ENCODE data around the gene GRAMD4.

Gene GRAMD4

DNA sequence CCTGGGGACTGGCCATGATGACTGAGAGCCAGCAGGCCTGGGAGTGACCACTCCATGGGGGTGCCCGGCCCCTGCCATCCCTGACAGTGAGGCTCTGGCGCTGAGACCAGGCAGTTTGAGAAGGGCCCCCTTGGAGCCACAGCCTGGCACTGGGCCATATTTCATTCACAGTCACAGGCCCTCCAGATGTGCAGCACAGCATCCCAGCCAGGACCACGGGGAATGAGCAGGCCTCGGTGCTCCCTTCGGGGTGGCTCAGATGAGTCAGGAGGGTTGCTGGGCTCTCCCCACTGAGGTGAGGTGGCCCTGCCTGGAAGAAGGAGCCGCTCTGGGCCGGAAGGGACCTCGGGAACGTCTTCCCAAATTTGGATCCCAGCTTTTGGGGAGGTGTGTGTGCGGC, 53.0 kb downstream of the GRAMD4 start:
- no peak for DNase-seq (ENCODE audit: low read depth in 2 of 2)

GRCh38 chr22:46673662-46674236, 53.6 kb downstream of the GRAMD4 start:
- DNase-seq (ENCODE audit: low read depth in 2 of 2): peak; percentile 11 to 43

DNA sequence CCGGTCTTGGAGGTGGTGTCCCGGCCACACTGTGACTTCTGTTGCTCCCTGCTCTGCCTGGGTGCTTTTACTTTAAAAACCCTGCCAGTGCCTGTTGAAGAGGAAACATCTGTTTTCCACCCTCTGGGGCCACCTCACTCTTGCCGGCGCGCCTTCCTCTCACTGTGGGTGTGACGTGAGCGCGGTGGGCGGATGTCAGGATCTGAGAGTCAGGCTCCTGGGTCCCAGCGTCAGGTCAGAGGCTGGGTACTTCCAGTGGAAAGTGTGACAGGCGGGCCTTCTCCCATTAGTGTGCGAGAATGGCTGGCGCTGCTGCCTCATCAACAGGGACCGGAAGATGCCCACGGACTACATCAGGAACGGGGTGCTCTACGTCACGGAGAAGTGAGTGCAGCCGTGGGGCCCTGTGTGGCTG, 54.2 kb downstream of the GRAMD4 start:
- peak; percentile 95 to 98 for DNase-seq (ENCODE audit: low read depth in 2 of 2)

DNA sequence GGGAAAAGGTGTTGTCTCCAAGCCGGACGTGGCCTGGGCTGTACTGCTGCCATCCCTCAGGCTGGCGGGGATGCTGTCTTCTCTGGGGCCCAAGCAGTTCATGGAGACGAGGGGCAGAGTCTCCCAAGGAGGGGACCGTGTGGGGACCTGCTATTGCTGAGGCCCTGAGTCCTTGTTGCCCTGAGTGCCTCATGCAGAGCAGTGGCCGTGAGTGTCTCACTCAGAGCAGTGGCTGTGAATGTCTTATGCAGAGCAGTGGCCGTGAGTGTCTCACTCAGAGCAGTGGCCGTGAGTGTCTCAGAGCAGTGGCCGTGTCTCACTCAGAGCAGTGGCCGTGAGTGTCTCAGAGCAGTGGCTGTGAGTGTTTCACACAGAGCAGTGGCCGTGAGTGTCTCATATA, 54.7 kb downstream of the GRAMD4 start:
- DNase-seq (ENCODE audit: low read depth in 2 of 2): no peak

- DNase-seq (ENCODE audit: low read depth in 2 of 2): no peak
These were observed 55.3 kb downstream of the GRAMD4 start for GRCh38 chr22:46675479-46675878.

- no peak for DNase-seq (ENCODE audit: low read depth in 2 of 2)
These were observed 55.8 kb downstream of the GRAMD4 start for GRCh38 chr22:46675938-46676337.

DNA sequence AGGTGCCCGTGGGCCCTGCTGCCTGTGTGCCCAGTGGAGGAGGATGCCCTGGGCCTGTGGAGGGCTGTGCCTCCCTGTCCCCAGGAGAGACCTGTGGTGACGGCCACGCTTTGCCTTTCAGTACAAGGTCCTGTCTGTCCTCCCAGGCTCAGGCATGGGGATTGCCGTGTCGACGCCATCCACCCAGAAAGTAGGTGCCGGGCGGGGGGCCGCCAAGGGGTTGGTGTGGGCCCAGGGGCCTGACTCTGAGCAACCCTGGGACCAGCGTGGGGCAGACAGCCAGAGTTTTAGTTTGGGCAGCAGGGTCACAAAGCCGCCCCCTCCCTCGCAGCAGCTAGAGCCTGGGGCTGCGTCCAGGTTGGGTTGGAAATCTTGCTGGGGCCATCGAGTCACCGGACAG, 56.3 kb downstream of the GRAMD4 start:
- DNase-seq (ENCODE audit: low read depth in 2 of 2): no peak

- DNase-seq (ENCODE audit: low read depth in 2 of 2): no peak
These were observed 56.7 kb downstream of the GRAMD4 start for GRCh38 chr22:46676881-46677280.

DNA sequence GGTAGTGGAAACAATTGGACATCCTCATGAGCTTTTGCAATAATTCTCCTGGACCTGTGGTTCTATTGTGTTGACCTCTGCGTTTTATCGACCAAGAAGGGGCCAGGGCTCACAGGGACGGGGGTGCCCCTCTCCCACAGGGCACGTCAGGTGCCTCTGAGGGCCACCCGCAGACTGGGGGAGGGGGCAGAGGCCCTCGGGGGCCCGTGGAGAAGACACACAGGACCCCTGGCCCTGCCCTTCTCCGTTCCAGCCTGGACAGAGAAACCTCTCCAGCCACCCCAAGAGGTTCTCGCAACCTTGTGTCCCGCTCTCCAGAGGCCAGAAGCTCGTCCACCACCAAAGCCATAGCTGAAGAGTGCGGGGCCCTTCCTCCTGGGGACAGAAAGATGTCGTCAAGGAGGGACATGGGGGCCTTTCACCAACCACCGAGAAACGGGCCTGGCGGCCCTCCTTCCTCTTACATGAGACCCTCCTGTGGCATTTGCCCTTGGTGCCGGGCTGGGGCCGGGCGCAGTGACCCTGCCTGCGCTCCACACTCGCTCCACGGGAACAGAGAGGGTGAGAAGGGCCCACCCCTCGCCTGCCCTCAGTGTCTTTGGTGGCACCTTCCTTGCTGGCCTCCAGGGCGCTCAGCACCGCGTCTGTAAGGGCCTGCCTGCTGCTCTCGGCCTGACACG, 57.3 kb downstream of the GRAMD4 start:
- DNase-seq (ENCODE audit: low read depth in 2 of 2): no peak

- DNase-seq (ENCODE audit: low read depth in 2 of 2): no peak
These were observed 57.9 kb downstream of the GRAMD4 start for GRCh38 chr22:46678003-46678657.

DNA sequence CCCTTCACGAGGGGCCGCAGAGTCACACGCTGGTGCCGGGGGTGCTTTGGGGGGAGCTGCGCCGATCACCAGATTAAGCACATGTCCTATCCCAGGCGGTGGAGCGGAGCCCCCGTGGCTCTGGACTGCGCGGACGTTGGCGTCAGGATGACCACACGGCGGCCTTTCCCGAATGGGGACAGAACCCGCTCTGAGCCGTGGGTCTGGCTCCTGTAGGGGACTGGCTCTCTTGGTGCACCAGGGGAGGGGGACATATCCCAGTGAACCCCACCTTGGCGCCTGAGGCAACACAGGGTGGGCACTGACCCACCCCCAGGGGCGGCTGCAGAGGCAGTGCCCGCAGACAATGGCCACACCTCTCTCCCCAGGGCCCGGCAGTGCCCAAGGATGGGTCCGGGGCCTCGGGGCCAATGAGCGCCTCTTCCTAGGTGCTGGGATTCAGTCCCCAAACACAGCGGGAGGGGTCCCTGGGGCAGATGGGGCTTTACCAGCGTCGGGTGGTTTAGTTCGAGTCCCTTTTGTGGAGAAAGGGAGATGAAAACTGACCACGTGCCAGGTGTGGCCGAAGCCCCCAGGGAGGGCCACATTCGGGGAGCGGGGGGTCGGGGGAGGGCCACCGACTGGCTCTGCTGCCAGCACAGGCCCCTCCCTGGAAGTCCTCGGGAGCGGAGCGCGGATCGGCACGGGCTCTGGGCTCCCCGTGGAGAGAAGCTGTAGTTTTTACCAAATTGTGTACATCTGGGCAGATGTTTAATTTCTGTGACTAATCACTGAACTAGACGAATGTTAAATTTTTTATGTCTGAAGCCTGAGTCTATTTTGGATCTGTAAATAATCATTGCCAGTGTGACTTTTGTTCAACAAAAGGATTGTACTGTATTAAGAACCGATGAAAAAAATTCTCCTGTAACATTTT, 58.9 kb downstream of the GRAMD4 start:
- no peak for DNase-seq (ENCODE audit: low read depth in 2 of 2)

DNA sequence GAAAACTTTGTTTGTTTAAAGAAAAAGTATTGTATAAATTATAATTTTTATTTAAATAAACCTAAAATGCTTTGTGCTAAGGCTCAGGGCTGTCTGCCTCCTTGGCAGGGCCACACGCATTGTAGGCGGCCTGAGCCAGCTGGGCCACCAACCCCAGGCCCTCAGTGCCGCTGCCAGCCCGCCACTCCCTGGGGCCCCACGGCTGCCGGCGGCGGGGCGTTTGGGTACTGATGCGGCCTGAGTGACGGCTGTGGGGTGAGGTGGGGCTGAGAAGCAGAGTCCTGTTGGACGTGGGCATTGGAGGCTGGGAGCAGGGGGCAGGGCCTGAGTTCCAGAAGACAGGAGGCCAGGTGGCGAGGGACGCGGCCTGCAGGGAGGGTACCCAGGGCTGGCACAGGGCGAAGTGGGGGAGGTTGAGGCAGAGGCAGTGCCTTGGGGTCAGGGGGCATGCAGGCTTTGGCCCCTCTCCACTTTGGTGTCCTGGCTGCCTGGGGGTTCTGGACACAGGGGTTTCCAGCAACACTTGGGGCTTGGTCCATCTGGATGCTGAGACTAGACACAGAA, 59.6 kb downstream of the GRAMD4 start:
- no peak for DNase-seq (ENCODE audit: low read depth in 2 of 2)

DNA sequence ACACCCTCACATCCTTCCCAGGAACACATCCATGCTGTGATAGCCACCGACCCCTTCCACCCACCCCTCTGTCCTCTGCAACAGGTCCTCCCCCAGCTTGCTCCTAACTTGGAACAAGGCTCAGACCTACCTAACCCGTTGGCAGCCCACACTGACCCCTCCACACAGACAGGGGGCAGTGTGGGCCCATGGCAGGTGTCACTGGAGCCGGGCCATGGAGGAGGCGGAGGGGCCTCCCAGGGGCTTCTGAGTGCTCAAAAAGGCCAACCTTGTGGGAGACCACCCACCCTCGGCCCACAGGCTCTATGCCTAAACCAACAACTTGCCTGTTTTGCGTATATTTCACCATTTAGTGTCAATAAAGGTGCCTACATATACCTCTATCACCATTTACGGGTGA, 60.8 kb downstream of the GRAMD4 start:
- DNase-seq (ENCODE audit: low read depth in 2 of 2): no peak

DNA sequence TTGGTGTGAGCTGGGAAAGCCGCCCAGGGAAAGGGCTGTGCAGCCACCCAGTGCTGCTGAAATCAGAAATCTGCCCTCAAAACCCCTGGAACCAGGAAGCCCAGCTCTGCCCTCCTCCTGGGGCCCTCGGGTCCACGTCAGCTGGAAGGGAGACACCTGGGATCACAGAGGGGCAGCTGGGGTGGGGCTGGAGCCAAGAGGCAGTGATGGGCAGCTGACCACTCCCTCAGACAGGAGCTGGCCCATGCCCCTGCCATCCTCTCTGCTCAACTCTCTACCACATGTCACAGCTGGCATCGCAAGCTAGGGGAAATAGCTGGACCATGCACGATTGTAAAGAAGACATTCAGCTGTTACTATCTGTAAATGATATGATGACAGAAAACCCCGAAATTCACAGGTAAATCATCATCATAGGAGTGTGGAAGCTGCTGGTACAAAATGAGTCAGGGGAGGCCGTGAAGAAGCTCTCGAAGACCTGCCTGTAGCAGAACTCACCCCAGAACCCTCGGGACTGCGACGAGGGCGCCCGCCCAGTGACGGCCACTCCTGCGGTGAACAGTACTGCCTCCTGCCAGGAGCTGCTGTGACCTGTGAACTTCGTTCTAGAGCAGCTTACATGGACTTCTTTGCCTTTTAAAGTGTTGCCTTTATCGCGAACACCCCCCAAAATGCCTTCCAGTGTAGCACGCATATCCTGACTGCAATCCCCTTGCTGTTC, 62.0 kb downstream of the GRAMD4 start:
- no peak for DNase-seq (ENCODE audit: low read depth in 2 of 2)

- no peak for DNase-seq (ENCODE audit: low read depth in 2 of 2)
These were observed 64.5 kb downstream of the GRAMD4 start for GRCh38 chr22:46684706-46685105.

GRCh38 chr22:46686221-46687047, 66.2 kb downstream of the GRAMD4 start:
- DNase-seq (ENCODE audit: low read depth in 2 of 2): no peak

DNA sequence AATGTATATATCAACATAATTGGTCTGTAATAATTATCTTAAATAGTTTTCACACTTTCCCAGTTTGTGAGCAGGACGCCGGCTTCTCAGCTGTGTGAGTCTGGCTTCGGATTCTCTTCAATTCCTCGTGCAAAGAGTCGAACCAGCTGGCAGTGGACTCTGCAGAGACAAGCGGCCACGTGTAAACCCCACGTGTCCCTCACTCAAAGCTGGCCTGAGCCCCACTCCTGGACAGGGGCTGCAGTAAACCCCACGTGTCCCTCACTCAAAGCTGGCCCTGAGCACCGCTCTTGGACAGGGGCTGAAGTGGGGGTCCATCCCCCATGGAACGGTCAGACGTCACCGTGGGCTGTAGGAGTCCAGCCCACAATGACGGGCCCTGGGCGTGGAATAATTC, 66.9 kb downstream of the GRAMD4 start:
- DNase-seq (ENCODE audit: low read depth in 2 of 2): no peak

- no peak for DNase-seq (ENCODE audit: low read depth in 2 of 2)
These were observed 67.3 kb downstream of the GRAMD4 start for GRCh38 chr22:46687460-46687859.

- no peak for DNase-seq (ENCODE audit: low read depth in 2 of 2)
These were observed 68.8 kb downstream of the GRAMD4 start for GRCh38 chr22:46688949-46689348.

GRCh38 chr22:46690146-46690545, 70.0 kb downstream of the GRAMD4 start:
- DNase-seq (ENCODE audit: low read depth in 2 of 2): no peak
